Stimulated activated CD8-positive, alpha-beta memory T cell treated with anti-CD3 and anti-CD28 coated beads, Interleukin-7, amount 100 ng/mL, for 1 hour (primary cell): ENCODE data around the gene SGCD.

Experiments
- DNase-seq, 2 donors: peaks; one replicate each; pipeline ENCODE4 v3.0.0-alpha.2; 2020; ENCODE audit warnings: low read depth in 2 of 2

SGCD gene

GRCh38 chr5:156361436-156362109 lies 34.6 kb downstream of the SGCD start:
- no peak for DNase-seq

GRCh38 chr5:156363861-156364260 lies 36.9 kb downstream of the SGCD start:
- no peak for DNase-seq

GRCh38 chr5:156366521-156366920 lies 39.6 kb downstream of the SGCD start:
- DNase-seq: no peak

- DNase-seq: no peak
Measured at GRCh38 chr5:156367597-156367996, 40.6 kb downstream of the SGCD start.

GRCh38 chr5:156375895-156376495 lies 49.0 kb downstream of the SGCD start:
- no peak for DNase-seq

- no peak for DNase-seq
Measured at GRCh38 chr5:156376751-156377150, 49.8 kb downstream of the SGCD start.

- no peak for DNase-seq
Measured at GRCh38 chr5:156378159-156378558, 51.2 kb downstream of the SGCD start.

- DNase-seq: no peak
Measured at GRCh38 chr5:156379206-156379605, 52.2 kb downstream of the SGCD start.

- DNase-seq: no peak
Measured at GRCh38 chr5:156380848-156381247, 53.9 kb downstream of the SGCD start.

GRCh38 chr5:156383510-156384265 lies 56.7 kb downstream of the SGCD start:
- DNase-seq: no peak

- DNase-seq: no peak
Measured at GRCh38 chr5:156385416-156385815, 58.5 kb downstream of the SGCD start.

GRCh38 chr5:156386976-156387375 lies 60.0 kb downstream of the SGCD start:
- no peak for DNase-seq

- no peak for DNase-seq
Measured at GRCh38 chr5:156387391-156387790, 60.4 kb downstream of the SGCD start.

- DNase-seq: no peak
Measured at GRCh38 chr5:156388233-156388632, 61.3 kb downstream of the SGCD start.

- no peak for DNase-seq
Measured at GRCh38 chr5:156391139-156391538, 64.2 kb downstream of the SGCD start.

GRCh38 chr5:156393980-156394379 lies 67.0 kb downstream of the SGCD start:
- DNase-seq: no peak

GRCh38 chr5:156394642-156395305 lies 67.8 kb downstream of the SGCD start:
- no peak for DNase-seq

- no peak for DNase-seq
Measured at GRCh38 chr5:156395306-156395675, 68.3 kb downstream of the SGCD start.

GRCh38 chr5:156396063-156396829 lies 69.3 kb downstream of the SGCD start:
- no peak for DNase-seq

GRCh38 chr5:156396830-156397081 lies 69.8 kb downstream of the SGCD start:
- no peak for DNase-seq

GRCh38 chr5:156399323-156399722 lies 72.4 kb downstream of the SGCD start:
- DNase-seq: no peak
